Natural killer cell (primary cell): ENCODE data around the gene ZNF185. TPM values are rescaled to one million over a fixed set of nuclear protein-coding genes. Genes with fewer than 3 reads are reported as not detected.

Source experiments
- ATAC-seq, 3 donors: fragments of 150-1000 bp in 2 of 3; fragments of 200-7000 bp in 1 of 3; cut with Tn5 transposase; 1 replicate in 1 of 3; 2 replicates in 2 of 3; pipeline ENCODE4 v1.10.0; 2021; ENCODE audit warnings: mild to moderate bottlenecking in 2 of 3, moderate library complexity in 2 of 3
- DNase-seq, 2 donors: peaks; one replicate each; pipeline versions ENCODE4 v3.0.0 to v3.0.0-alpha.2; 2013 to 2021; ENCODE audit warnings: mixed read lengths in 1 of 2
- H3K27ac ChIP-seq: one replicate; pipeline ENCODE4 v1.5.1; 2013; ENCODE audit warnings: mild to moderate bottlenecking, low read length
- H3K27me3 ChIP-seq: one replicate; pipeline ENCODE4 v1.6.1; 2013; ENCODE audit warnings: low read length; ENCODE audit not compliant: control insufficient read depth, insufficient read depth
- H3K36me3 ChIP-seq: one replicate; pipeline ENCODE4 v1.6.1; 2013; ENCODE audit warnings: low read length; ENCODE audit not compliant: control insufficient read depth, insufficient read depth
- H3K4me1 ChIP-seq: one replicate; pipeline ENCODE4 v1.6.1; 2013; ENCODE audit warnings: low read length; ENCODE audit not compliant: control insufficient read depth, insufficient read depth
- H3K4me3 ChIP-seq: one replicate; pipeline ENCODE4 v1.5.1; 2013; ENCODE audit warnings: low read length
- H3K9me3 ChIP-seq: one replicate; pipeline ENCODE4 v1.6.1; 2013; ENCODE audit warnings: low read length; ENCODE audit not compliant: control insufficient read depth, insufficient read depth
- H3K27ac Mint-ChIP-seq, 2 donors: one replicate each; pipeline ENCODE4 v1.8.0; 2022; ENCODE audit warnings: mild to moderate bottlenecking in 2 of 2, mixed read lengths in 2 of 2, moderate library complexity in 1 of 2
- H3K27me3 Mint-ChIP-seq, 2 donors: one replicate each; pipeline ENCODE4 v1.8.0; 2022; ENCODE audit warnings: low read depth in 2 of 2, mixed read lengths in 2 of 2
- H3K36me3 Mint-ChIP-seq: one replicate; pipeline ENCODE4 v1.8.0; 2022; ENCODE audit warnings: mixed read lengths
- H3K4me1 Mint-ChIP-seq, 2 donors: one replicate each; pipeline ENCODE4 v1.8.0; 2022; ENCODE audit warnings: mixed read lengths in 2 of 2
- H3K4me3 Mint-ChIP-seq: one replicate; pipeline ENCODE4 v1.8.0; 2022; ENCODE audit warnings: mild to moderate bottlenecking, moderate library complexity, mixed read lengths
- H3K9me3 Mint-ChIP-seq, 2 donors: one replicate each; pipeline ENCODE4 v1.8.0; 2022; ENCODE audit warnings: mixed read lengths in 2 of 2
- CTCF ChIP-seq: fragments of 200-600 bp; IDR thresholded peaks from one replicate; pipeline ENCODE4 v1.8.0; 2022; ENCODE audit warnings: antibody characterized with exemption
- WGBS: methylation state at CpG from one replicate; pipeline ENCODE4 v1.1.7; 2013; ENCODE audit warnings: missing lambda C conversion rate; ENCODE audit not compliant: insufficient coverage; 5-methylcytosine and 5-hydroxymethylcytosine counted together
- intact Hi-C: fragments of 100-400 bp; cut with micrococcal nuclease; formaldehyde crosslinking; loops from one replicate; pipeline ENCODE4 v1.14.2; 2022
- total RNA-seq, 4 donors: library from RNA; stranded (reverse); fragments of 120-200 nt in 1 of 4; gene quantifications; one replicate each; pipeline versions ENCODE4 v1.2.3 to v1.2.4, GENCODE V29; 2013 to 2022

The ZNF185 gene
- total RNA-seq, 3 donors from 2014 or later (not counting 1 experiment from before 2014, with no cell fraction given), result 1.9 to 12.4 (median 6.5) TPM

GRCh38 chrX:152943826-152944225 is 46.0 kb downstream of the ZNF185 start:
- no peak overlapping the region for H3K4me3 ChIP-seq
- no peaks in the 10 kb centered on the region for H3K9me3 ChIP-seq
- no peak overlapping the region for H3K27ac Mint-ChIP-seq
- TF ChIP-seq CTCF, result no peak
- H3K36me3 ChIP-seq, result no peaks in the 10 kb centered on the region
- H3K36me3 Mint-ChIP-seq, result no peaks in the 10 kb centered on the region
- H3K4me1 Mint-ChIP-seq, result peaks cover 5 to 8% of the 10 kb centered on the region in 2 donors
- H3K9me3 Mint-ChIP-seq, result no peaks in the 10 kb centered on the region
- H3K4me3 Mint-ChIP-seq, result no peak overlapping the region
- H3K27me3 ChIP-seq, result no peaks in the 10 kb centered on the region
- 100% methylated on average over 1 of the region's 1 CpG for WGBS
- ATAC-seq, result no peak
- DNase-seq, result no peak
- H3K4me1 ChIP-seq, result peaks cover 11% of the 10 kb centered on the region
- intact Hi-C loops, result loop anchor here (5.0 kb wide), 1 partner anchor 723 kb away; no protein-coding TSS in a partner anchor
- no peak overlapping the region for H3K27ac ChIP-seq
- H3K27me3 Mint-ChIP-seq, result peaks cover 0 to under 1% of the 10 kb centered on the region in 2 donors

GRCh38 chrX:152945021-152945979 is 47.4 kb downstream of the ZNF185 start:
- 94% methylated on average over 9 of the region's 11 CpGs for WGBS
- no peak for TF ChIP-seq CTCF
- Mint-ChIP-seq H3K27ac (no peak overlapping the region), H3K27me3 (peaks cover 0 to 8% of the 10 kb centered on the region in 2 donors), H3K4me3 (no peak overlapping the region), H3K36me3 (no peaks in the 10 kb centered on the region), H3K4me1 (peaks cover 5 to 8% of the 10 kb centered on the region in 2 donors), H3K9me3 (no peaks in the 10 kb centered on the region)
- H3K36me3 ChIP-seq, result no peaks in the 10 kb centered on the region
- intact Hi-C loops, result no loop called here
- no peaks in the 10 kb centered on the region for H3K9me3 ChIP-seq
- no peaks in the 10 kb centered on the region for H3K27me3 ChIP-seq
- no peak overlapping the region for H3K27ac ChIP-seq
- no peak for ATAC-seq
- DNase-seq, result no peak
- H3K4me1 ChIP-seq, result peaks cover 11% of the 10 kb centered on the region
- H3K4me3 ChIP-seq, result no peak overlapping the region

- H3K4me1 ChIP-seq, result peaks cover 7% of the 10 kb centered on the region
- 94% methylated on average over 6 of the region's 6 CpGs for WGBS
- Mint-ChIP-seq H3K27ac (no peak overlapping the region), H3K36me3 (no peaks in the 10 kb centered on the region), H3K4me3 (no peak overlapping the region), H3K27me3 (peaks cover 0 to 8% of the 10 kb centered on the region in 2 donors), H3K9me3 (no peaks in the 10 kb centered on the region), H3K4me1 (peaks cover 0 to under 1% of the 10 kb centered on the region in 2 donors)
- no peaks in the 10 kb centered on the region for H3K36me3 ChIP-seq
- TF ChIP-seq CTCF, result no peak
- DNase-seq, result no peak
- no peak overlapping the region for H3K4me3 ChIP-seq
- no peaks in the 10 kb centered on the region for H3K27me3 ChIP-seq
- H3K9me3 ChIP-seq, result no peaks in the 10 kb centered on the region
- intact Hi-C loops, result no loop called here
- ATAC-seq, result no peak
- H3K27ac ChIP-seq, result no peak overlapping the region
Observed at GRCh38 chrX:152946681-152947080, 48.8 kb downstream of the ZNF185 start.

Other genes starting within 250 kb of the ZNF185 start
- not detected for gene MAGEA3, start 199.3 kb upstream of the ZNF185 start, total RNA-seq
- gene CSAG2, start 188.8 kb upstream of the ZNF185 start, total RNA-seq, result not detected
- gene MAGEA2B, start 183.4 kb upstream of the ZNF185 start, total RNA-seq, result not detected
- not detected for gene CSAG1, start 164.3 kb upstream of the ZNF185 start, total RNA-seq
- gene MAGEA12, start 164.3 kb upstream of the ZNF185 start, total RNA-seq, result not detected
- gene MAGEA2, start 144.2 kb upstream of the ZNF185 start, total RNA-seq, result not detected
- gene CSAG3, start 138.8 kb upstream of the ZNF185 start, total RNA-seq, result not detected
- not detected for gene MAGEA6, start 128.4 kb upstream of the ZNF185 start, total RNA-seq
- gene CETN2, start 67.3 kb upstream of the ZNF185 start, total RNA-seq, result 10 to 100 TPM in 1 of 3 donors, 1 to 10 TPM in 2; 8.3 to 11.0 (median 9.8) TPM
- gene NSDHL, start 67.0 kb upstream of the ZNF185 start, total RNA-seq, result 1 to 10 TPM; 4.9 to 8.2 (median 7.9) TPM
- not detected for gene PNMA5, start 96.0 kb downstream of the ZNF185 start, total RNA-seq
- 1 to 10 TPM; 3.1 to 4.2 (median 3.5) TPM for gene PNMA3, start 158.4 kb downstream of the ZNF185 start, total RNA-seq
- gene PNMA6A, start 174.4 kb downstream of the ZNF185 start, total RNA-seq, result under 1 TPM in 2 of 3 donors, not detected in 1; 0.12 to 0.28 TPM